ENCODE data around the gene PTPRC.

GRCh38 chr1:198637916-198638437 is 863 bp upstream of the PTPRC start:
- TF ChIP-seq EZH2 (IDR thresholded peaks at IDR 0.05; ENCODE audit: insufficient read depth, poor library complexity, severe bottlenecking) (no peak), EZH2phosphoT487 (IDR thresholded peaks at IDR 0.05; ENCODE audit: insufficient read depth, low read depth) (no peak)

Measured in GM23248 (cell line).